ENCODE data around the gene GLIS1.
"Not testable (repeated sequence)": the region's sequence is repeated elsewhere in the genome, so short reads cannot be mapped to it uniquely, and the experiment has no call there.

GLIS1 gene

GRCh38 chr1:53739109-53739681, at the start of gene GLIS1:
GLIS1 (minus strand) TSS chr1:53739164; CDS start chr1:53738064, 1,100 bp downstream.
- peak; percentile 59 to 69 for DNase-seq (ENCODE audit: low read depth in 2 of 2)

GRCh38 chr1:53787655-53788054, 48.7 kb upstream of the GLIS1 start:
- no peak for DNase-seq (ENCODE audit: low read depth in 2 of 2)

- DNase-seq (ENCODE audit: low read depth in 2 of 2) = peak in 1 of 2 donors; percentile 1
Observed at GRCh38 chr1:53783056-53783455, 44.1 kb upstream of the GLIS1 start.

DNA sequence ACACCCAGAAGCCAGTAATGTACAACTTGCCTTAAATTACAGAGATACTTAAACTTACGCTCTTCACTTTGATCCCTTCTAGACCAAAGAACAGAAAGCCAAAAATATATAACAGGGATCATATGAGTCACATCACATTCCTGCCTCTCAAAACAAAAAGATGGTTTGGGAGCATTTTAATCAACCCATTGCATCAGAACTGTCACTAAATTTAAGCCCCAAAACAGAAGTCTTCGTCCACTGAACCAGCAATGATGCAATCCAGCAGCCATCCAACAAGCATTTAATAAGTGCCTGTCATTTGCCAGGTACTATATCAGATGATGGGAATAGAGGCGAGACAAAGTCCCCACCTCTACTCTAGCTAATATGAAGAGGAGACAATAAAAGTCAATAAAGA, 42.7 kb upstream of the GLIS1 start:
- DNase-seq (ENCODE audit: low read depth in 2 of 2) = no peak

- no peak for DNase-seq (ENCODE audit: low read depth in 2 of 2)
Observed at GRCh38 chr1:53777272-53777671, 38.3 kb upstream of the GLIS1 start.

DNA sequence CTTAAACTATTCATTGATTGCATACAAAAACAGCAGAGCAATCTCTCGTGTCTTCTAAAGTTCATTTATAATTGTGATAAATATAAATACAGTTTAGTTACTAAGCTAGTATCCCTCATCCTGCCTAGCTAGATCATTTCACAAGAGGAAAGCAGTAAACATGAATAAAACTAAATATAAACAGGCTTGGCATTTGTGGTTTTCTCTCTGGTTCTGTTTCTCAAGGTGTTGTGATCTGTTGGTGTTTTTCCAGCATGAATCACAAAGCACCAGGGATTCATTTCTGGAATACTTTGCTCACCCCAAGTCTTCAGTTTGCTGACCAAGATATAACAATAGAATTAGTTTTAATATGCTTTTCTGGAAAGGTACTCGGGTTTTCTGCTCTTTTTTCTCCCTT, 32.7 kb upstream of the GLIS1 start:
- DNase-seq (ENCODE audit: low read depth in 2 of 2) = no peak

DNA sequence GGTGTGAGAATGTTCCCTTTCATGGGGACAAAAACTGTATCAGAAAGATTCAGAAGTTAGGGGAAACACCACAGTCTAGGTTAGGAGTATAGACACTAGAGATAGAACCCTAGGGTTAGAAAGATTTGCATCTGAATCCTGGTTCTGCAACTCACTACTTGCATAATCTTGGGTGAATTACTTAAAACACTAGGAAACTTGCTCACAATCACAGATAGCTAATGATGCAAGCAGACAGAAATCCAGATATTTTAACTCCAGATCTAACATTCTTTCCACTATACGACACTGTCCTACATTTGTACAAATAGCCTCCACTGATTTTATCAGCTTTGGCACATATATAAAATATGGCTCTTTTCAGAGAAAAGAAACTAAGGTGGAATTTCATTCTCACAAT, 30.8 kb upstream of the GLIS1 start:
- DNase-seq (ENCODE audit: low read depth in 2 of 2) = no peak

DNA sequence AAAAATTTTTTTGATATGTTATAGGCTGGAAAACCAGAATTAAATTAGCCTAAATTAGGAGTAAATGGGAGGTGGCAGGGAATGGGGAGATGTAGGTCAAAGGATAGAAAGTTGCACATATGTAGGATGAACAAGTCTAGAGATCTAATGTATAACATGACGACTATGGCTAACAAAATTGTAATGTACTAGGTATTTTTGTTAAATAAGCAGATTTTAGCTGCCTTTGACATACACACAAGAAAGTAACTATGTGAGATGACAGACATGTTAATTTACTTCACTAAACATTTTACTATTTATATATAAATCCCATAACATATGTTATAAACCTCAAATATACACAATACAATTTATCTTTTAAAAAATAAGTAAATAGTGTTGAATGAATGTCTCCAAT, 30.2 kb upstream of the GLIS1 start:
- no peak for DNase-seq (ENCODE audit: low read depth in 2 of 2)

DNA sequence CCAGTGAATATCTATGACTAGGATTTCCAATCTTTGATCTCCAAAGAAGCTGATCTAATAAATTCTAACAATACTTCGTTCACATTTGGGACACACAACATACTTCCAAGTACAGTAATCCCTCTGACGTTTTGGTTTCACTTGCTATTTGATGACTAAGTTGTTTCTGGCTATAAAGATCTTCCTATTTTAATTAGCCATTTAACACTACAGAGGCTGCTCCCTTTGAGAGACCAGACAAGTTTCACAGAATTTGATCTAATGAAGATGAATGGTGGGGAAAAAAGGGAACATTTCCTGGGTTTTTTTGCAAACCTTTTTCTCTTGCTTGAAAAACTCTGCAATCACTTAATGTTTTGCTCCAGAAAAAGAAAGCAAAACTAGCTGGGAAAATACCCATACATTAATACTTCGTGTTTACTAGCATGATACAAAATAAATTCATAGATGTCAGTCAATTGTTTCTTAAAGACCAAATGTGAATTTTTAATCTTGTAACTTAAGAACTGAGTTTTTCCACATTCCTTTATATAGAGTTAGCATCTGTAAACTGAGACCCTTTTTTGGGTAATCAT, 28.0 kb upstream of the GLIS1 start:
- DNase-seq (ENCODE audit: low read depth in 2 of 2) = no peak

GRCh38 chr1:53766194-53766742, 27.3 kb upstream of the GLIS1 start:
- DNase-seq (ENCODE audit: low read depth in 2 of 2) = no peak

- DNase-seq (ENCODE audit: low read depth in 2 of 2) = no peak
Observed at GRCh38 chr1:53765657-53766056, 26.7 kb upstream of the GLIS1 start.

DNA sequence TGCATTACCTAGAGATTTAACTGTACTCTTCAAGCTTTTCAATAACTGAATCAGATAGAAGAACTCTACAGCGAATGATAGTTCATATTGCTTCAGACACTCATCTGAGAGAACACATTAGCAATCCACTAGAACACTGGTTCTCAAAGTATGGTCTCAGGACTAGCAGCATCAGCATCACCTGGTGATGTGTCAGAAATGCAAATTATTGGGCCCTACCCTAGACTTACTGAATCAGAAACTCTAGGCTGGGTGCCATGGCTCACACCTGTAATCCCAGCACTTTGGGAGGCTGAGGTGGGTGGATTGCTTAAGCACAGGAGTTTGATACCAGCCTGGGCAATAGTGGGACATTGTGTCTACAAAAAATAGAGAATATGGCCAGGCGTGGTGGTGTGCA, 24.9 kb upstream of the GLIS1 start:
- no peak for DNase-seq (ENCODE audit: low read depth in 2 of 2)

DNA sequence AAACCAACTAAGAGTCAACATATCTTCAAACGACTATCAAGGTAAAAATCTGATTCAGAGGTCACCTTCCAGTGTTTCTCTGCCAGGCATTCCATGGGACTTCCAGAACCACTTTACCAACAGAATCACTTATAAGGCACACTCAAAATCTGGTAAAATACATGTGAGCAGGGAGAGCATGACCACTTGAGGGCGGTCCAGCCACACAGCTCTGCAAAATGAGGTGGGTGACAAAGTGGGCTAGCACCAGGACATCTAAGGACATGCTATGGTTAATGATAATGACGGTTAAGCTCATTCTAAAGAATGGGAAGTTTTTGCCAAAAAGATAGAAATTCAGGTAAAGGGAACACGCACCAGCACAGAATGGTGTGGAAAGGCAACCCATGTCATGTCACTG, 24.5 kb upstream of the GLIS1 start:
- DNase-seq (ENCODE audit: low read depth in 2 of 2) = no peak

- DNase-seq (ENCODE audit: low read depth in 2 of 2) = not testable (repeated sequence)
Observed at GRCh38 chr1:53760497-53760896, 21.5 kb upstream of the GLIS1 start.

DNA sequence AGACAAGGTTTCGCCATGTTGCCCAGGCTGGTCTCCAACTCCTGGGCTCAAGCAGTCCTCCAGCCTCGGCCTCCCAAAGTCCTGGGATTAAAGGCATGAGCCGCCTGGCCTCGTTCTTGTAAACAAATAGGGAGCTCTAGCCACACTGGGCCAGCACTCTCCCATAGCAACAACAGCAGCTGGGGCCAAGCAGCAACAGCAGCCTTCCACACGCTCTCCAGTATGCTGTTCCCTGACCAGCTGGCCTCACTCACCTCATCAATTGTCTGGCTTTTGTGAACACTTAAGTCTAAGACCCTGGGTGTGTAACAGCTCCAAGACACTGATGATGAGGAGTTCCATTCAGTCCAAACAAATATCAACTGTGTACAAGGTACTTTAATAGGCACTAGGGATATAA, 16.9 kb upstream of the GLIS1 start:
- no peak for DNase-seq (ENCODE audit: low read depth in 2 of 2)

- no peak for DNase-seq (ENCODE audit: low read depth in 2 of 2)
Observed at GRCh38 chr1:53754484-53755312, 15.7 kb upstream of the GLIS1 start.

GRCh38 chr1:53752281-53752680, 13.3 kb upstream of the GLIS1 start:
- DNase-seq (ENCODE audit: low read depth in 2 of 2) = no peak

GRCh38 chr1:53747841-53748240, 8.9 kb upstream of the GLIS1 start:
- DNase-seq (ENCODE audit: low read depth in 2 of 2) = no peak

- no peak for DNase-seq (ENCODE audit: low read depth in 2 of 2)
Observed at GRCh38 chr1:53740621-53741105, 1.7 kb upstream of the GLIS1 start.

DNA sequence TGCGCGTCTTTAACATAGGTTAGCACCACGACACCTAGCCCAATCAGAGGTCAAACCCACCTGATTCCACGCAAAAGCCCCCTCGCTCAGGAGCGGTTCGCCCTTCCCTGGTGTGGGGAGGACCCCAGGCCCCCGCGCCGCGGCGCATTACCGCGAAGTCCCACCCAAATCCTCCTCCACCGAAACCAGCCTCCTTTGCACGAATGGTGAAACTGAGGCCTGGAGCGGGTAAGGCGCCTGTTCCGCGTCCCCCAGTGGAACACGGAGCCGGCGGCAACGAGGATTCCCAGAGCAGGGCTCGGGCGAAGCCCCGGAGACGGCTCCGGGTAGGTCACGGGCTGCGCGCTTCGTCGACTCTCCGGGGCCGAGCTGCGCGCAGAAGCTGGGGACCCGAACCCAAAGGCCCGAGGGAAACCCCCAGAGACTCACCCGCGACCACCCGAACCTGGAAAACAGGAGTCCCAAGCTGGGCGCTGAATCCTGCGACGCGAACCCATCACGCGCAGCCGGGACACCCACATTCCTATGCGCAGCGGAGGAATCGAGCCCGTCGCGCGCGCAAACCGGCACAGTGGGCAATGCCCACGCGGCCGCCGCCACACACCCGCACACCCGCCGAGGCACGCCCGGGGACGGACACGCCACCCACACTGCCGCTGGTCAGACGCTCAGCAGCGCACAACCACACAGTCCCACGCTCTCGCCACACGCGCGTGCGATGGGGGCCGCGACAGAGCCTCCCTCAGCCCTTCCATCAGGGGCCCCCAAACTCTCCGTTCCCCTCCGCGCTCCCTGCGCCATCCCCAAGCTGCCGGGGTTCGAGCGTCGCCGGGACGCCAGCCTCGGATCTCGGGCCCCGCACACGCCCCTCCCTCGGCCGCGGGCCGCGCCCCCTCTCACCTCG, 507 bp downstream of the GLIS1 start:
- no peak for DNase-seq (ENCODE audit: low read depth in 2 of 2)

DNA sequence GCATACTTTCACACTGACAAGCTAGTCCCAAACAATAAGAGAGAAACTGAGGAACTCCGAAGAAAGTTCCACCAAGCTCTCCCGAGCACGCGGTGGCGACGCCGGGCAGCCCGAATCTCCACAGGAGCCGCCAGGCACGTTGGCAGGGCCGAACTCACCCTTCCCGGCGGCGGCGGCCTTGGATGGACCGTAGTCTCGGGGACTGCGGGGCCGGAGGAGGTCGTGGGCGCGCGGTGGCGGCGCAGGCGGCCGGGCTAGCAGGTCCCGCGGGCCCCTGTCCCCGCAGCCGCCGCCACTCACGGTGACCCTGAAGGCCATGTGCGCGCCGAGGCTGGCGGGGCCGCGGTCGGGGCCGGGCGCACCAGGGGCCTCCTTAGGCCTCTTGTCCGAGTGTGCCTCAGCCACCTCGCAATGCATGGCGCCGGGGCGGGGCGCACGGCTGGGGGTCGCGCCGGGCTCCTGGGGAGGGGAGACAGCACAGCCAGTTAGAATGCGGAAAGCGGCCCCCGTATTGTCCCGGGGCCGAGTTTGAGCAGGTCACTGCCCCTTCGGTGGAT, 1.2 kb downstream of the GLIS1 start:
- DNase-seq (ENCODE audit: low read depth in 2 of 2) = no peak

Data from stimulated activated CD8-positive, alpha-beta memory T cell treated with anti-CD3 and anti-CD28 coated beads, Interleukin-15, amount 100 ng/mL, for 48 hours (primary cell).